HCT116 (cell line): ENCODE results near the gene DOK7. TPM values are rescaled to one million over a fixed set of nuclear protein-coding genes. Genes with fewer than 3 reads are reported as not detected.

Source experiments
- ATAC-seq: fragments of 200-7000 bp; cut with Tn5 transposase; 2 replicates; pipeline ENCODE4 v1.9.1; 2020; ENCODE audit warnings: mild to moderate bottlenecking, moderate library complexity
- BruUV-seq: library from RNA; stranded (reverse); fragments of 400-500 nt; replicated peaks from 2 replicates; lab custom pipeline; 2021; lab: Mats Ljungman, UMichigan
- CTCF ChIA-PET: fragments of 300-600 bp; sonication (Branson Sonifier 250); formaldehyde crosslinking; loops from one replicate; lab custom pipeline; 2021; ENCODE audit warnings: antibody characterized with exemption; lab: Charles Lee
- POLR2A ChIA-PET: fragments of 300-600, 350-600 bp; sonication (Branson Sonifier 250); formaldehyde crosslinking; loops from one replicate; lab custom pipeline; 2021; ENCODE audit warnings: antibody characterized with exemption; lab: Charles Lee
- RAD21 ChIA-PET, 2 experiments: fragments of 300-600 bp; sonication (Branson Sonifier 250); formaldehyde crosslinking; loops; one replicate each; lab custom pipeline; 2023; ENCODE audit warnings: low total read pairs in 2 of 2; ENCODE audit not compliant: uncharacterized antibody in 2 of 2, unreplicated experiment in 2 of 2, low non-redundant PET in 1 of 2; lab: Charles Lee
- DNase-seq: peaks from one replicate; pipeline ENCODE4 v3.0.0-alpha.2; 2010; ENCODE audit warnings: low read depth, low spot score
- H2AFZ ChIP-seq: fragments of 200-600 bp; shearing (Covaris generic), sonication (generic); 2 replicates; pipeline ENCODE4 v1.6.1; 2017; ENCODE audit warnings: low read depth, mixed run types, mixed read lengths, antibody characterized with exemption, low read length; ENCODE audit not compliant: poor library complexity, severe bottlenecking
- H3K27ac ChIP-seq: 2 replicates; pipeline ENCODE4 v1.5.1; 2012; ENCODE audit warnings: low read depth, low read length
- H3K27me3 ChIP-seq: fragments of 200-600 bp; sonication (generic); 2 replicates; pipeline ENCODE4 v1.6.1; 2016; ENCODE audit warnings: mixed run types, low read length, mixed read lengths; ENCODE audit not compliant: insufficient read depth
- H3K36me3 ChIP-seq, 2 experiments: fragments of 200-500 bp in 1 of 2; fragments of 200-600 bp in 1 of 2; sonication (Bioruptor generic) in 1 of 2; sonication (generic) in 1 of 2; 2 replicates each; pipeline versions ENCODE4 v1.5.1 to v1.6.1; 2014 to 2016; ENCODE audit warnings: low read length in 2 of 2, inconsistent platforms in 1 of 2, mixed read lengths in 1 of 2, mixed run types in 1 of 2; ENCODE audit not compliant: insufficient read depth in 2 of 2, control insufficient read depth in 1 of 2
- H3K4me1 ChIP-seq, 2 experiments: fragments of 200-600 bp in 1 of 2; sonication (generic) in 1 of 2; 2 replicates each; pipeline versions ENCODE4 v1.5.1 to v1.6.1; 2012 to 2017; ENCODE audit warnings: low read length in 2 of 2, inconsistent platforms in 1 of 2, mild to moderate bottlenecking in 1 of 2, mixed read lengths in 1 of 2, mixed run types in 1 of 2, moderate library complexity in 1 of 2; ENCODE audit not compliant: insufficient read depth in 2 of 2, control insufficient read depth in 1 of 2
- H3K4me2 ChIP-seq: fragments of 200-600 bp; sonication (generic); 2 replicates; pipeline ENCODE4 v1.6.1; 2017; ENCODE audit warnings: mixed run types, low read length, mixed read lengths
- H3K4me3 ChIP-seq, 2 experiments: fragments of 200-600 bp in 1 of 2; sonication (generic) in 1 of 2; replicated peaks in 1 of 2; 2 replicates each; pipeline ENCODE4 v1.5.1; 2011 to 2016; ENCODE audit warnings: low read length in 2 of 2, control low read depth in 1 of 2, low read depth in 1 of 2, mild to moderate bottlenecking in 1 of 2, mixed read lengths in 1 of 2, mixed run types in 1 of 2
- H3K79me2 ChIP-seq: fragments of 200-600 bp; sonication (generic); 2 replicates; pipeline ENCODE4 v1.6.1; 2017; ENCODE audit warnings: mild to moderate bottlenecking, mixed run types, low read length, moderate library complexity, mixed read lengths; ENCODE audit not compliant: insufficient read depth
- H3K9ac ChIP-seq: fragments of 200-600 bp; sonication (generic); 2 replicates; pipeline ENCODE4 v1.6.1; 2016; ENCODE audit warnings: low read length, mixed read lengths
- H3K9me2 ChIP-seq: fragments of 200-600 bp; sonication (generic), shearing (Covaris generic); 2 replicates; pipeline ENCODE4 v1.6.1; 2017; ENCODE audit warnings: mixed run types, mild to moderate bottlenecking, moderate library complexity; ENCODE audit not compliant: insufficient read depth
- H3K9me3 ChIP-seq, 2 experiments: fragments of 200-500 bp in 1 of 2; fragments of 200-600 bp in 1 of 2; sonication (Bioruptor generic) in 1 of 2; sonication (generic) in 1 of 2; 2 replicates each; pipeline ENCODE4 v1.6.1; 2014 to 2017; ENCODE audit warnings: low read length in 2 of 2, mixed read lengths in 2 of 2, inconsistent platforms in 1 of 2, low read depth in 1 of 2, mild to moderate bottlenecking in 1 of 2, mixed run types in 1 of 2, moderate library complexity in 1 of 2; ENCODE audit not compliant: control insufficient read depth in 1 of 2, insufficient read depth in 1 of 2
- H4K20me1 ChIP-seq: fragments of 200-600 bp; sonication (generic), shearing (Covaris generic); 2 replicates; pipeline ENCODE4 v1.6.1; 2017; ENCODE audit warnings: mixed run types, mild to moderate bottlenecking, moderate library complexity; ENCODE audit not compliant: insufficient read depth
- CBX3 ChIP-seq: IDR thresholded peaks from 2 replicates; pipeline ENCODE4 v1.6.1; 2012; ENCODE audit warnings: low read depth
- CEBPB ChIP-seq: IDR thresholded peaks from 2 replicates; pipeline ENCODE4 v1.6.1; 2012; ENCODE audit warnings: low read depth
- CTCF ChIP-seq, 3 experiments: fragments of 200-600 bp in 1 of 3; sonication (generic) in 1 of 3; IDR thresholded peaks in 2 of 3; conservative IDR thresholded peaks in 1 of 3; 2 replicates each; pipeline ENCODE4 v1.5.1; 2012 to 2017; ENCODE audit warnings: low read depth in 2 of 3, low read length in 2 of 3, antibody characterized with exemption in 1 of 3, borderline replicate concordance in 1 of 3, control low read depth in 1 of 3, mild to moderate bottlenecking in 1 of 3, mixed read lengths in 1 of 3, mixed run types in 1 of 3, moderate library complexity in 1 of 3; ENCODE audit not compliant: insufficient read depth in 1 of 3
- EGR1 ChIP-seq: IDR thresholded peaks from 2 replicates; pipeline ENCODE4 v1.6.1; 2012; ENCODE audit warnings: low read depth
- ELF1 ChIP-seq: IDR thresholded peaks from 2 replicates; pipeline ENCODE4 v1.6.1; 2012; ENCODE audit warnings: low read depth, borderline replicate concordance
- FOSL1 ChIP-seq: IDR thresholded peaks from 2 replicates; pipeline ENCODE4 v1.6.1; 2012; ENCODE audit warnings: low read depth
- JUND ChIP-seq: IDR thresholded peaks from 2 replicates; pipeline ENCODE4 v1.6.1; 2012
- POLR2A ChIP-seq: IDR thresholded peaks from 2 replicates; pipeline ENCODE4 v1.7.0; 2011; ENCODE audit warnings: borderline replicate concordance; ENCODE audit not compliant: insufficient read depth, insufficient read length; ENCODE audit errors: extremely low read depth
- REST ChIP-seq: IDR thresholded peaks from 2 replicates; pipeline ENCODE4 v1.6.1; 2012; ENCODE audit warnings: low read depth
- SIN3A ChIP-seq: IDR thresholded peaks from 2 replicates; pipeline ENCODE4 v1.6.1; 2012; ENCODE audit warnings: low read depth
- SP1 ChIP-seq: IDR thresholded peaks from 2 replicates; pipeline ENCODE4 v1.6.1; 2012; ENCODE audit warnings: low read depth
- SRF ChIP-seq: IDR thresholded peaks from 2 replicates; pipeline ENCODE4 v1.6.1; 2012; ENCODE audit warnings: low read depth
- TCF7L2 ChIP-seq: IDR thresholded peaks from 2 replicates; pipeline ENCODE4 v1.7.0; 2011; ENCODE audit warnings: borderline replicate concordance, inconsistent platforms; ENCODE audit not compliant: insufficient read depth, insufficient read length; ENCODE audit errors: extremely low read depth
- YY1 ChIP-seq: IDR thresholded peaks from 2 replicates; pipeline ENCODE4 v1.6.1; 2011; ENCODE audit warnings: low read length, low read depth, moderate library complexity, mild to moderate bottlenecking; ENCODE audit not compliant: insufficient replicate concordance; ENCODE audit errors: extremely low read depth
- intact Hi-C: fragments of 100-400 bp; cut with micrococcal nuclease; formaldehyde crosslinking; loops from 2 replicates; pipeline ENCODE4 v1.10.0; 2022
- total RNA-seq: library from RNA; stranded (reverse); gene quantifications from one replicate; pipeline ENCODE4 v1.2.1, GENCODE V29; 2021; ENCODE audit not compliant: unreplicated experiment

The DOK7 gene
- total RNA-seq, 1 experiment from 2014 or later = 2.4 TPM

GRCh38 chr4:3523628-3524221, 60.6 kb downstream of the DOK7 start:
- Histone ChIP-seq H3K4me3 (no peak overlapping the region), H3K27ac (no peak overlapping the region), H2AFZ (no peak overlapping the region), H3K9ac (no peak overlapping the region), H3K9me3 (no peaks in the 10 kb centered on the region), H3K36me3 (peaks cover 20 to 37% of the 10 kb centered on the region in 2 experiments; a peak in 3 of 4 replicates), H3K4me1 (no peaks in the 10 kb centered on the region), H3K27me3 (no peaks in the 10 kb centered on the region), H3K4me2 (no peak overlapping the region), H4K20me1 (no peaks in the 10 kb centered on the region), H3K9me2 (no peaks in the 10 kb centered on the region), H3K79me2 (peaks cover 58% of the 10 kb centered on the region)
- TF ChIP-seq FOSL1 = no peak
- no peak for TF ChIP-seq CTCF (IDR thresholded peaks at IDR 0.05 in 2 of 3, conservative IDR thresholded peaks at IDR 0.05 in 1 of 3; ENCODE audit: borderline replicate concordance in 1 of 3, insufficient read depth in 1 of 3, low read depth in 2 of 3, low read length in 2 of 3)
- TF ChIP-seq SRF = no peak
- no peak for TF ChIP-seq SP1
- no peak for TF ChIP-seq POLR2A
- no peak for TF ChIP-seq EGR1
- TF ChIP-seq CEBPB = no peak
- no peak for TF ChIP-seq SIN3A
- no peak for TF ChIP-seq JUND
- TF ChIP-seq REST = no peak
- no peak for TF ChIP-seq TCF7L2
- no peak for TF ChIP-seq ELF1
- no peak for TF ChIP-seq YY1
- TF ChIP-seq CBX3 = no peak
- DNase-seq (no peak), ATAC-seq (no peak)
- intact Hi-C loops = no loop called here
- CTCF ChIA-PET = no interaction called here
- POLR2A ChIA-PET = no interaction called here
- no TSS peak for BruUV-seq
- RAD21 ChIA-PET = no interaction called here
